ENCODE measurements around the gene RIMKLA. TPM values are rescaled to one million over a fixed set of nuclear protein-coding genes. Genes with fewer than 3 reads are reported as not detected.
A peak's percentile ranks its signal among the peaks of the same experiment; 100 is the strongest.

Gene RIMKLA
- total RNA-seq, 1 donor from 2014 or later = 1.7 TPM

GRCh38 chr1:42359466-42359865, 21.1 kb upstream of the RIMKLA start:
- DNase-seq (ENCODE audit: low read depth) = no peak
- no peak overlapping the region for H3K4me3 ChIP-seq (ENCODE audit: low read depth, low read length)
- no peak for TF ChIP-seq CTCF (conservative IDR thresholded peaks at IDR 0.05; ENCODE audit: low read depth, low read length)

DNA sequence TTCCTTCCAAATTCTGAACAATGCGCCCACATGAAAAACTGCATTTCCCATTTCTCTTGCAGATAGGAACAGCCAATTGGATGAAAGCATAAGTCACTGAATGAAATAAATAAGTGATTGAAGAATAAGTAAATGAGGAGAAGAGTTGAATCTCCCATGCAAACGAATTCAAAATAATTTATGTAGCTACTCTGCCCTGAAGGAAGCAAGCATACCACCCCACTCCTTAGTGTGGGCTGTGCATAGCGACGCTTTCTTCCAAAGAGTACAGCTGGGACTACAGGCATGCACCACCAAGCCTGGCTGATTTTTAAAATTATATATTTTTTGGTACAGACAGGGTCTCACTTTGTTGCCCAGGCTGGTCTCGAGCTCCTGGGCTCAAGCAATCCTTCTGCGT, 16.5 kb upstream of the RIMKLA start:
- DNase-seq (ENCODE audit: low read depth) = no peak
- H3K4me3 ChIP-seq (ENCODE audit: low read depth, low read length) = no peak overlapping the region
- TF ChIP-seq CTCF (conservative IDR thresholded peaks at IDR 0.05; ENCODE audit: low read depth, low read length) = no peak

GRCh38 chr1:42364542-42364941, 16.1 kb upstream of the RIMKLA start:
- TF ChIP-seq CTCF (conservative IDR thresholded peaks at IDR 0.05; ENCODE audit: low read depth, low read length) = no peak
- no peak overlapping the region for H3K4me3 ChIP-seq (ENCODE audit: low read depth, low read length)
- no peak for DNase-seq (ENCODE audit: low read depth)

- no peak for DNase-seq (ENCODE audit: low read depth)
- TF ChIP-seq CTCF (conservative IDR thresholded peaks at IDR 0.05; ENCODE audit: low read depth, low read length) = no peak
- no peak overlapping the region for H3K4me3 ChIP-seq (ENCODE audit: low read depth, low read length)
These were observed 15.5 kb upstream of the RIMKLA start for GRCh38 chr1:42365118-42365517.

DNA sequence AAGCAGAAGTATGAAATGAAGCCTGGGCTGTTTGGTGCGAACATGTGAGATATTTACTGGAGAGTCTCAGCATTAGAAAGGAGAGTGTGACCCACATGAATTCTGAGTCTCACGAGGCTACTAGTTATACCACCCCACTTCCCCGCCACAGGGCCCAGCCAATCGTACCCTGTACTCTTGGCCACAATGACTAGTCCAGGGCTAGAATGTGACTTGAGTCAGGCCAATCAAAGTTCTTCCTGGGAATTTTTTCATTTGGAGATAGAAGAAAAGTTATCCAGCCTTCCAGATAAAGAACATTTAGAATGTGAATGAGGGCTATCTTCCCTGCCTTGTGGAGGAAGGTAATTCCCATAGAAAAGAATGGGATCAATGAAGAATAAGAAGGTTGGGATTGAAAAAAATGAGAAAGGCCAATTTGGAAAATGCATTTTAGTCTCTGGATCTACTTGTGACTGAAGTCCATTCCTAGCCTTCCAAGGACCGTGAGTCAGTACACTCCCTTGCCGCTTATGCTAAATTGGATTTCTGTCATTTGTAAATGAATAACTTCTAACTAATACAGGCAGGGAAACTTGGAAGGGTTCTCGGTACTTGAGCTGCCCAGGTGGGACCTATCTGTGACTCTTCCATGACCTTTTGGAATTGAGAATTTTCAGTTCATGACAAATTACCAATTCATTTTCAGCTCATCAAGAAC, 12.3 kb upstream of the RIMKLA start:
- TF ChIP-seq CTCF (conservative IDR thresholded peaks at IDR 0.05; ENCODE audit: low read depth, low read length) = no peak
- DNase-seq (ENCODE audit: low read depth) = peak; percentile 87
- H3K4me3 ChIP-seq (ENCODE audit: low read depth, low read length) = no peak overlapping the region

DNA sequence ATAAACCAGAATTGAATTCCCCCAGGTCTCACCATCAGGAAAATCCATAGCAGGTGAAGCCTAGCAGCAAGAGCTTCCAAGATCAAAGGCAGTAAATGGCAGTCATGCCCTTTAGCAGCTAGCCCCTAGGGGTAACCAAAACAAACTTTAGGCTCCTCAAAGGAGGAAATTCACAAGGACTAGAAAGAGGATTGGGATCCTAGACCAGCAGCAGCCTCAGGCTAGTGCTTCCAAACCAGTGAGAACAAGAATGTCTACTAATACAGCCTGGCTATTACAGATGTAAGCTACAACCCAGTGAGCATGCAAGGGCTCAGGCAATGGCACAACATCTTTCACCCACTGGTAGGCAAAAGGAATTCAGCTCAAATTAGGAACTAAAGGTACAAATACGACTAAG, 11.1 kb upstream of the RIMKLA start:
- no peak overlapping the region for H3K4me3 ChIP-seq (ENCODE audit: low read depth, low read length)
- TF ChIP-seq CTCF (conservative IDR thresholded peaks at IDR 0.05; ENCODE audit: low read depth, low read length) = no peak
- DNase-seq (ENCODE audit: low read depth) = no peak

- H3K4me3 ChIP-seq (ENCODE audit: low read depth, low read length) = no peak overlapping the region
- TF ChIP-seq CTCF (conservative IDR thresholded peaks at IDR 0.05; ENCODE audit: low read depth, low read length) = no peak
- DNase-seq (ENCODE audit: low read depth) = no peak
These were observed 9.6 kb upstream of the RIMKLA start for GRCh38 chr1:42370876-42371549.

Data from epithelial cell of proximal tubule (primary cell).